ENCODE measurements around the gene XPO6. TPM values are rescaled to one million over a fixed set of nuclear protein-coding genes. Genes with fewer than 3 reads are reported as not detected.

Gene XPO6
- total and polyA plus RNA-seq, 2 of the 13 experiments (the other 11 are each of a cell fraction or from before 2014, with no cell fraction given): 109 to 129 TPM

DNA sequence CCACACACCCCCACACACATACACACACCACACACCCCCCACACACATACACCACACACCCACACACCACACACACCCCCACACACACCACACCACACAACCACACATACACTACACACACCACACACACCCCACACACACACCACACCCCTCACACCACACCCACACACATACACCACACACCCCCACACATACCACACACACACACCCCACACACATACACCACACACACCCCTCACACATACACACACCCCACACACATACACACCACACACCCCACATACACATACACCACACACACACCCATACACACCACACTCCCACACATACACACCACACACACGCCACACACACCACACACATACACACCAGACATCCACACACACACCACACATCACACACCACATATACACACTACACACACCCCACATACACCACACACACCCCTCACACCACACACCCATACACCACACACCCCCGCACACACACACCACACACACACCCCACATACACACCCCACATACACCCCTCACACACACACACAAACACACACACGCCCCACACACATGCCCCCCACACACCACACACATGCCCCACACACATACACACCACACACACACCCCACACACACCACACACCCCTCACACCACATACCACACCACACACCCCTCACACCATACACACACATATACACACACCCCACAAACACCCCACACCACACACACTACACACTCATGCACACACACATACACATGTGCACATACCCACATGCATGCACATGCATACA is 122.4 kb downstream of the XPO6 start:
- Histone ChIP-seq H4K20me1 (ENCODE audit: insufficient read depth, low read length) (no peaks in the 10 kb centered on the region), H3K9me3 (ENCODE audit: low read length) (no peaks in the 10 kb centered on the region), H3K36me3 (replicated peaks in 1 of 2; ENCODE audit: control insufficient read depth in 1 of 2, insufficient read depth in 2 of 2, low read length in 2 of 2) (no peaks in the 10 kb centered on the region), H3K4me2 (ENCODE audit: low read depth, low read length) (no peak overlapping the region), H2AFZ (ENCODE audit: low read length) (no peak overlapping the region), H3K79me2 (ENCODE audit: insufficient read depth, low read length) (no peaks in the 10 kb centered on the region), H3K27ac (ENCODE audit: extremely low read length, insufficient read depth, low read length) (no peak overlapping the region), H3K27me3 (ENCODE audit: control insufficient read depth in 1 of 2, insufficient read depth in 2 of 2, low read length in 2 of 2) (0 out of 5 replicates have a peak, but pooled peaks cover 0 to 4% of the 10 kb centered on the region in 2 experiments), H3K9ac (ENCODE audit: insufficient read depth, low read depth, low read length) (no peak overlapping the region), H3K4me1 (ENCODE audit: insufficient read depth, low read length) (peaks cover 16% of the 10 kb centered on the region), H3K4me3 (replicated peaks in 1 of 3; ENCODE audit: insufficient read depth in 1 of 3, low read depth in 2 of 3, low read length in 3 of 3) (no peak overlapping the region)
- ChIA-PET POLR2A (no interaction called here), CTCF (ENCODE audit: low intra/inter-chr PET ratio, low total read pairs) (no interaction called here)
- in situ Hi-C loops (cut with HindIII; ENCODE audit: extremely low pct_ligation_motif_present, low pct_unique_long_range_greater_than_20kb) (no loop called here), intact Hi-C loops (cut with micrococcal nuclease; ENCODE audit: unreplicated experiment) (no loop called here)
- no peak for ATAC-seq
- TF ChIP-seq SP1 (IDR thresholded peaks at IDR 0.05) (0 out of 2 replicates have a peak, but pooled peaks have one; percentile 31), SP1 (CRISPR knock-in tag; IDR thresholded peaks at IDR 0.05) (no peak), FOXP1 (IDR thresholded peaks at IDR 0.05) (0 out of 2 replicates have a peak, but pooled peaks have one; percentile 4), FOXP1 (CRISPR knock-in tag; IDR thresholded peaks at IDR 0.05) (no peak), PITX1 (CRISPR knock-in tag; IDR thresholded peaks at IDR 0.05) (no peak), ZNF563 (CRISPR knock-in tag; IDR thresholded peaks at IDR 0.05) (no peak), HNRNPL (IDR thresholded peaks at IDR 0.05; ENCODE audit: low read depth, low read length) (peak; percentile 82; the same call in 1 of the 2 replicates), FOXA1 (IDR thresholded peaks at IDR 0.05) (0 out of 2 replicates have a peak, but pooled peaks have one; percentile 8), FOXA1 (CRISPR knock-in tag; IDR thresholded peaks at IDR 0.05) (no peak), TMF1 (CRISPR knock-in tag; IDR thresholded peaks at IDR 0.05; ENCODE audit: low read depth) (no peak)
- TF ChIP-seq, protein P1, sequence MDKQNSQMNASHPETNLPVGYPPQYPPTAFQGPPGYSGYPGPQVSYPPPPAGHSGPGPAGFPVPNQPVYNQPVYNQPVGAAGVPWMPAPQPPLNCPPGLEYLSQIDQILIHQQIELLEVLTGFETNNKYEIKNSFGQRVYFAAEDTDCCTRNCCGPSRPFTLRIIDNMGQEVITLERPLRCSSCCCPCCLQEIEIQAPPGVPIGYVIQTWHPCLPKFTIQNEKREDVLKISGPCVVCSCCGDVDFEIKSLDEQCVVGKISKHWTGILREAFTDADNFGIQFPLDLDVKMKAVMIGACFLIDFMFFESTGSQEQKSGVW (CRISPR knock-in tag; IDR thresholded peaks at IDR 0.05; ENCODE audit: borderline replicate concordance): no peak
- TF ChIP-seq, protein P2, sequence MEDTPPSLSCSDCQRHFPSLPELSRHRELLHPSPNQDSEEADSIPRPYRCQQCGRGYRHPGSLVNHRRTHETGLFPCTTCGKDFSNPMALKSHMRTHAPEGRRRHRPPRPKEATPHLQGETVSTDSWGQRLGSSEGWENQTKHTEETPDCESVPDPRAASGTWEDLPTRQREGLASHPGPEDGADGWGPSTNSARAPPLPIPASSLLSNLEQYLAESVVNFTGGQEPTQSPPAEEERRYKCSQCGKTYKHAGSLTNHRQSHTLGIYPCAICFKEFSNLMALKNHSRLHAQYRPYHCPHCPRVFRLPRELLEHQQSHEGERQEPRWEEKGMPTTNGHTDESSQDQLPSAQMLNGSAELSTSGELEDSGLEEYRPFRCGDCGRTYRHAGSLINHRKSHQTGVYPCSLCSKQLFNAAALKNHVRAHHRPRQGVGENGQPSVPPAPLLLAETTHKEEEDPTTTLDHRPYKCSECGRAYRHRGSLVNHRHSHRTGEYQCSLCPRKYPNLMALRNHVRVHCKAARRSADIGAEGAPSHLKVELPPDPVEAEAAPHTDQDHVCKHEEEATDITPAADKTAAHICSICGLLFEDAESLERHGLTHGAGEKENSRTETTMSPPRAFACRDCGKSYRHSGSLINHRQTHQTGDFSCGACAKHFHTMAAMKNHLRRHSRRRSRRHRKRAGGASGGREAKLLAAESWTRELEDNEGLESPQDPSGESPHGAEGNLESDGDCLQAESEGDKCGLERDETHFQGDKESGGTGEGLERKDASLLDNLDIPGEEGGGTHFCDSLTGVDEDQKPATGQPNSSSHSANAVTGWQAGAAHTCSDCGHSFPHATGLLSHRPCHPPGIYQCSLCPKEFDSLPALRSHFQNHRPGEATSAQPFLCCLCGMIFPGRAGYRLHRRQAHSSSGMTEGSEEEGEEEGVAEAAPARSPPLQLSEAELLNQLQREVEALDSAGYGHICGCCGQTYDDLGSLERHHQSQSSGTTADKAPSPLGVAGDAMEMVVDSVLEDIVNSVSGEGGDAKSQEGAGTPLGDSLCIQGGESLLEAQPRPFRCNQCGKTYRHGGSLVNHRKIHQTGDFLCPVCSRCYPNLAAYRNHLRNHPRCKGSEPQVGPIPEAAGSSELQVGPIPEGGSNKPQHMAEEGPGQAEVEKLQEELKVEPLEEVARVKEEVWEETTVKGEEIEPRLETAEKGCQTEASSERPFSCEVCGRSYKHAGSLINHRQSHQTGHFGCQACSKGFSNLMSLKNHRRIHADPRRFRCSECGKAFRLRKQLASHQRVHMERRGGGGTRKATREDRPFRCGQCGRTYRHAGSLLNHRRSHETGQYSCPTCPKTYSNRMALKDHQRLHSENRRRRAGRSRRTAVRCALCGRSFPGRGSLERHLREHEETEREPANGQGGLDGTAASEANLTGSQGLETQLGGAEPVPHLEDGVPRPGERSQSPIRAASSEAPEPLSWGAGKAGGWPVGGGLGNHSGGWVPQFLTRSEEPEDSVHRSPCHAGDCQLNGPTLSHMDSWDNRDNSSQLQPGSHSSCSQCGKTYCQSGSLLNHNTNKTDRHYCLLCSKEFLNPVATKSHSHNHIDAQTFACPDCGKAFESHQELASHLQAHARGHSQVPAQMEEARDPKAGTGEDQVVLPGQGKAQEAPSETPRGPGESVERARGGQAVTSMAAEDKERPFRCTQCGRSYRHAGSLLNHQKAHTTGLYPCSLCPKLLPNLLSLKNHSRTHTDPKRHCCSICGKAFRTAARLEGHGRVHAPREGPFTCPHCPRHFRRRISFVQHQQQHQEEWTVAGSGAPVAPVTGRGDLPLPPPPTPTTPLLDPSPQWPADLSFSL (CRISPR knock-in tag; IDR thresholded peaks at IDR 0.05): peak; percentile 92
- TF ChIP-seq, protein P3, sequence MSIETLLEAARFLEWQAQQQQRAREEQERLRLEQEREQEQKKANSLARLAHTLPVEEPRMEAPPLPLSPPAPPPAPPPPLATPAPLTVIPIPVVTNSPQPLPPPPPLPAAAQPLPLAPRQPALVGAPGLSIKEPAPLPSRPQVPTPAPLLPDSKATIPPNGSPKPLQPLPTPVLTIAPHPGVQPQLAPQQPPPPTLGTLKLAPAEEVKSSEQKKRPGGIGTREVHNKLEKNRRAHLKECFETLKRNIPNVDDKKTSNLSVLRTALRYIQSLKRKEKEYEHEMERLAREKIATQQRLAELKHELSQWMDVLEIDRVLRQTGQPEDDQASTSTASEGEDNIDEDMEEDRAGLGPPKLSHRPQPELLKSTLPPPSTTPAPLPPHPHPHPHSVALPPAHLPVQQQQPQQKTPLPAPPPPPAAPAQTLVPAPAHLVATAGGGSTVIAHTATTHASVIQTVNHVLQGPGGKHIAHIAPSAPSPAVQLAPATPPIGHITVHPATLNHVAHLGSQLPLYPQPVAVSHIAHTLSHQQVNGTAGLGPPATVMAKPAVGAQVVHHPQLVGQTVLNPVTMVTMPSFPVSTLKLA (IDR thresholded peaks at IDR 0.05): peak; percentile 77
- BruUV-seq (replicated peaks): no TSS peak
- WGBS (ENCODE audit: low lambda C conversion rate): 89% methylated on average over 3 of the region's 3 CpGs
- peak; percentile 73 for FAIRE-seq
- no peak for DNase-seq (ENCODE audit: low spot score)
